ENCODE data around the gene UQCRC1.
"Not testable (repeated sequence)": the region's sequence is repeated elsewhere in the genome, so short reads cannot be mapped to it uniquely, and the experiment has no call there.

Gene UQCRC1

DNA sequence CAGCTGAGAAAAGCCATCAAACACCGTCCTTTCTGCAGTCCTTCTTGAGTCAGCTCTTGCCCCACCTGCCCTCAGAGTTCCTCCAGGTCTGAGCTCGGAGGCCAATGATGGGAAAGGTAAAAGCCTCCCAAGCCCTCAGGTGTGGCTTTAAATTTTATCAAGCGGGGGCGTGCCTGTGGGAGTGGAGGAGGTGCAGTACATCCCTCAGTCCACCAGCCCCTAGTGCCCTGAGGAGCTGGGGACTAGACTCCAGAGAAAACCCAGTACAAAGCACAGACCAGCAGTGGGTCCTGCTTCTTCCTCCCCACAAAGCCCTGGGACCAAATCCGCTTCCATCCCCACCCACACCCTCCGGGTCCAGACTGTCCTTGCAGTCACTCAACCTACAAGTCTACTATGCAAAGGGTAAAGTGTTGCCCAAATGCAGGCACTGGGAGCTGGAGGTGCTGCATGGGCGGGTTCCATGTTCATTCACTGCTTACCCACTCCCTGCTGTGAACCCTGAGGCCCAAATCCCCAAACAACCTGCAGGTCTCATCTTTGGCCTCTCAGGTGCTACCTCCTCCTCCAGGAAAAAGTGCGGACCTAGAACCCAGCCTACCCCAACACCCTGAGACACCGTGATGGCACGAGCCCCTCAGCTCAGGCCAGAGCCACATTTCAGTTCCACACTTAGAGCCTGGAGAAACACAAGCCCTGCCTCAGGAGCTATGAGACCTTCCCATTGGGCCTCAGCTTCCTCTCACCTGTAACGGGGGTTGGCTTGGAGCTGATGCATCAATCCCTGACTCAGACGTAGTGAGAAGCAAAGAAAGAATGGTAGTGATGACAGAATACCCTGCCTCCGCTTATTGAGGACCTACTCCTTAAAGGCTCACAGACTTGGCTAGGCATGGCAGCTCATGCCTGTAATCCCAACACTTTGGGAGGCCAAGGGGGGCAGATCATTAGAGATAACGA is 55.3 kb downstream of the UQCRC1 start:
- no peak for DNase-seq

DNA sequence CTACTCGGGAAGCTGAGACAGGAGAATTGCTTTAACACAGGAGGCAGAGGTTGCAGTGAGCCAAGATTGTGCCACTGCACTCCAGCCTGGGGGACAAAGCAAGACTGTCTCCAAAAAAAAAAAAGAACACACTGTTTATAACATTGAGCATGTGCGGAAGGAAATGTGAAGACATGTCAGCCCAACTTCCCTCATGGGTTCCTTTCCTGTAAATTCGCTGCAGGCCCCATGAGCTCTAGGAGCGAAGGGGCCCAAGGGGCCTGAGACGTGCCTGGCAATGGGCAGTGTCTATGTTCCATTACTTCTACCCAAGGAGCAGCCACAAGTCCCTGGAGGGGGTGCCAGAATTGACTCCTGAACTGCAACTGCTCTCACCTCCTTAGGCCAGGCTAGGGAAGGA is 56.1 kb downstream of the UQCRC1 start:
- no peak for DNase-seq

DNA sequence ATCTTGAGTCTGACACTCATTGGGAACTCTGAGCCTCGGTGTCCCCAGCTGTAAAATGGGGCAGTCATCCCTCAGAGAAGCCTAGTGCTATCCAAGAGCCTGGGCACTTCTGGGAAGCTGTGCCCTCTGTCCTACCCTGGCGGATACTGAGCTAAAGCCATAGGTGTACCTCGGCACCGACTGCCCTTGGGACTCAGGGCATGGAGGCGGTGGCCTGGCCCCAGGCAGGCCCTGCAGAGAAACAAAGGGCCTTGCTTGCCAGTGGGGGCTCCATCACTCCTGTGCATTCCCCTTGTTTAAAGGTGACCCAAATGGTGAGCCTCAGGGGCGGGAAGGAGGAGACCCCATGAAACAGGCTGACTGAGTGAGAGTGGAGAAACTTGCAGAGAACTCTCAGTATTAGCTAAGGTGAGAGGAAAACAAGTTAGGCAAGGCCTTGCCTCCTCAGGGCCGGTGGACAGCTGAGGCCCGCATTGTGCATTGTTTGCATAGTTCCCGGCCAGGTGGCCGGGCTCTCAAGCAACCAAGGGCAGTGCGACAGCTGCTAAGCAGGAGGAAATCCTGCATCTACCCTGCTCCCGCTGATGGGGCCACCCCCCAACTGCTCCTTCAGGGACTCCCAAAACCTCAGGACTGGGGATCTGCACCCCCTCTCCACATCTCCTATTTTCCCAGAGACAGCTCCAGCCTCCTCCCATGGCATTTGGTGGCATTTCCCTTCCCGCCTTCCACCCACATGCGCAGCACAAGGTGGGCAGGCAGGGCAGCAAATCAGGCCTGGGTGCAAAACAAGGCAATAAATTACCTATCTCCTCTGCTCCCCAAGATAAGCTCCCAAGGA is 57.1 kb downstream of the UQCRC1 start:
- no peak for DNase-seq

DNA sequence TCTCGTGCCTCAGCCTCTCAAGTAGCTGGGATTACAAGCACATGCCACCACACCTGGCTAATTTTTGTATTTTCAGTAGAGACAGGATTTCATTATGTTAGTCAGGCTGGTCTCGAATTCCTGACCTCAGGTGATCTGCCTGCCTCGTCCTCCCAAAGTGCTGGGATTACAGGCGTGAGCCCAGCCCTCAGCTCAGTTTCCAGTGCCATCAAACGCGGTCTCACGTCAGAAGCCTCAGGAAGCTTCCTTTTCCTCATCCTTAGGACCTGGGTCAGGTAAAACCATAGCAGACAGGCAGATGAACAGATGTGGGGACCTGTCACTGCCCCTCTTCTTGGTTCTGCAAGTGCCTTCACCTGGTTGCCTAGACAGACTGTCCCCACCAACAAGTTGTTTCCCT is 57.8 kb downstream of the UQCRC1 start:
- DNase-seq: not testable (repeated sequence)

Data from COR-L47 (cell line).